Measurements from ENCODE around the gene THBS3. TPM values are rescaled to one million over a fixed set of nuclear protein-coding genes. Genes with fewer than 3 reads are reported as not detected.

Gene THBS3

Small RNAs within 50 kb of the gene (small RNA-seq; reads per million reads assigned to genes)
- not detected for gene HMGN2P18 (ENCODE audit: insufficient read depth)

Measured in mesendoderm (in vitro differentiated cells).